NCI-H1092 (cell line): ENCODE measurements around the gene MEF2C.

Source experiments
- DNase-seq: peaks from one replicate; lab custom pipeline; 2025; lab: John Stamatoyannopoulos, UW

MEF2C gene

GRCh38 chr5:88673253-88674105 lies 209.5 kb downstream of the MEF2C start:
- no peak for DNase-seq

GRCh38 chr5:88672644-88673252 lies 210.2 kb downstream of the MEF2C start:
- no peak for DNase-seq

GRCh38 chr5:88671505-88672499 lies 211.2 kb downstream of the MEF2C start:
- DNase-seq: no peak

DNA sequence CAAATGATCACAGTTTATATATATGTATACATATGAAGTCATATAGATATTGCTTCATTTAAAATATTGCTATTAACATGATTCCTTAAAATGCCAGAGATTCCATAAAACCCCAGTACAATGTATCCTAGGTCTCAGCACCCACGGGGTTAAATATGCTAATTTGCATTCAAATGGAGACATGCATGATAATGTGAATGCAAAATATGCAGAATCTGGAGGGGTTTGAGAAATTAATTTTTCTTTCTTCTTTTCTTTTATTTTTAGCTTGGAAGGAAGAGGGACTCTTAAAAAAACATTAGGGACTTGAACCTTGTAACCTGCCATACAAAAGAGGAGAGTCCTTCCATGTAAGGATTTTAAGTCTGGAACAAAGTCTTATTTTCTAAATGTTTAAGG lies 211.9 kb downstream of the MEF2C start:
- DNase-seq: no peak

DNA sequence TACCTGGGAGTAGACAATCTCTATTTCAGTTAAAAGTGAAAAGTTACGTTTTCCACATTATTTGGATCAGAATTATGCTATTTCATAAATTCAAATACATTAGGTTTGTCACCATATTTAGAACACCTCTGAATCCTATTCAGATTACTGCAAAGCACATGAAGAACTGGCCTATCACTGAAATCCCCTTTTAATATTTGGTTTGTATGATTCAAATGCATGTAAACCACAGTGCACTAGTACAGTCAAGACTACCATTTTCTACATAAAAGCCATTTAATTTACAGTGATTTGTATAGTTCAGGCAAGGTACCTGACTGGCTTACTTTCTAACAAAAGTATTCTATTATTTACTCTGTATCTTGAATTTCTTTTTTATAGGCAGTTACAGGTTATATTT lies 212.5 kb downstream of the MEF2C start:
- DNase-seq: no peak

- DNase-seq: no peak
These were observed 213.5 kb downstream of the MEF2C start for GRCh38 chr5:88669371-88670050.

- no peak for DNase-seq
These were observed 215.3 kb downstream of the MEF2C start for GRCh38 chr5:88667496-88668201.
